K562 (cell line): ENCODE data around the gene RNF115. TPM values are rescaled to one million over a fixed set of nuclear protein-coding genes. Genes with fewer than 3 reads are reported as not detected.

Experiments
- CREBBP ChIP-seq: IDR thresholded peaks from one replicate; pipeline ENCODE4 v1.6.1; 2012; ENCODE audit warnings: low read depth, mild to moderate bottlenecking, control low read depth, inconsistent platforms, low read length
- ELF1 ChIP-seq: fragments of 200-800 bp; sonication (Bioruptor generic); IDR thresholded peaks from 2 replicates; pipeline ENCODE4 v1.6.1; 2016; ENCODE audit warnings: missing genetic modification characterization, missing compliant biosample characterization
- MAFG ChIP-seq: fragments of 450-650 bp; conservative IDR thresholded peaks from 2 replicates; pipeline ENCODE4 v1.6.1; 2016; ENCODE audit warnings: missing genetic modification characterization, missing compliant biosample characterization
- MYC ChIP-seq, 2 experiments: fragments of 250-450 bp in 1 of 2; sonication (Bioruptor Pico) in 1 of 2; IDR thresholded peaks; 2 replicates each; pipeline versions ENCODE4 v1.5.1 to v1.6.1; 2012 to 2021; ENCODE audit warnings: low read depth in 2 of 2, borderline replicate concordance in 1 of 2, improper control_type of control experiment in 1 of 2, low read length in 1 of 2, mild to moderate bottlenecking in 1 of 2, moderate library complexity in 1 of 2
- NFRKB ChIP-seq: fragments of 450-650 bp; IDR thresholded peaks from 2 replicates; pipeline ENCODE4 v1.6.1; 2016; ENCODE audit warnings: low read depth
- PHF8 ChIP-seq: fragments of 200-600 bp; sonication (generic); IDR thresholded peaks from 2 replicates; pipeline ENCODE4 v1.6.1; 2012; ENCODE audit warnings: mixed run types, mild to moderate bottlenecking, inconsistent platforms, low read length, moderate library complexity, borderline replicate concordance
- RAD51 ChIP-seq: fragments of 450-650 bp; IDR thresholded peaks from 2 replicates; pipeline ENCODE4 v1.7.1; 2016; ENCODE audit warnings: low read depth, mild to moderate bottlenecking, borderline replicate concordance
- SAP30 ChIP-seq: fragments of 200-600 bp; sonication (generic); IDR thresholded peaks from 2 replicates; pipeline ENCODE4 v1.6.1; 2012; ENCODE audit warnings: borderline replicate concordance, low read depth, mild to moderate bottlenecking, moderate library complexity, low read length, control low read depth, inconsistent platforms; ENCODE audit not compliant: insufficient read depth, poor library complexity, severe bottlenecking
- SNIP1 ChIP-seq: fragments of 450-650 bp; IDR thresholded peaks from 2 replicates; pipeline ENCODE4 v1.7.1; 2017; ENCODE audit warnings: low read depth, mild to moderate bottlenecking
- SRSF3 ChIP-seq: fragments of 200-400 bp; formaldehyde crosslinking; IDR thresholded peaks from 2 replicates; pipeline ENCODE4 v1.6.1; 2016; ENCODE audit warnings: mild to moderate bottlenecking, low read length, moderate library complexity; ENCODE audit not compliant: insufficient read depth
- ZBTB7A ChIP-seq: IDR thresholded peaks from 2 replicates; pipeline ENCODE4 v1.6.1; 2011; ENCODE audit warnings: low read depth, mild to moderate bottlenecking, low read length, moderate library complexity, borderline replicate concordance; ENCODE audit not compliant: control insufficient read depth
- ZKSCAN1 ChIP-seq: fragments of 150-350 bp; IDR thresholded peaks from 2 replicates; pipeline ENCODE4 v1.6.1; 2016; ENCODE audit warnings: low read depth, low read length
- ZNF124 ChIP-seq: sonication (generic); formaldehyde crosslinking; IDR thresholded peaks from 2 replicates; pipeline ENCODE4 v1.8.1; 2022; ENCODE audit warnings: missing genetic modification reagents
- polyA plus RNA-seq, 8 experiments: library from polyadenylated mRNA; depleted of rRNA in 4 of 8; stranded (reverse) in 5 of 8; unstranded in 3 of 8; fragments of >200 nt; fragmentation: Nextera tagmentation in 2 of 8; fragmentation: Illumina TruSeq in 1 of 8; extraction: Ambion mirVana in 2 of 8; extraction: Trizol in 1 of 8; gene quantifications; 2 replicates each; pipeline versions ENCODE4 v1.2.1 to v1.2.3, GENCODE V29; 2011 to 2014; ENCODE audit warnings: inconsistent platforms in 1 of 8, missing spikeins in 1 of 8
- total RNA-seq, 7 experiments: library from RNA; depleted of rRNA in 6 of 7; stranded (reverse); fragments of >200 nt in 6 of 7; fragmentation: Illumina TruSeq in 2 of 7; extraction: Trizol in 2 of 7; gene quantifications; 2 replicates each; pipeline versions ENCODE4 v1.2.1 to v1.2.3, GENCODE V29; 2011 to 2021; ENCODE audit warnings: low replicate concordance in 1 of 7
- TF ChIP-seq, protein P1 (sequence below): fragments of 450-650 bp; formaldehyde crosslinking; IDR thresholded peaks from 2 replicates; pipeline ENCODE4 v1.4.0; 2022; ENCODE audit warnings: mild to moderate bottlenecking, moderate library complexity
- TF ChIP-seq, protein P2 (sequence below): sonication (generic); formaldehyde crosslinking; IDR thresholded peaks from 2 replicates; pipeline ENCODE4 v1.8.1; 2022; ENCODE audit warnings: missing genetic modification reagents
- TF ChIP-seq, protein P3 (sequence below): fragments of 150-350 bp; conservative IDR thresholded peaks from 2 replicates; pipeline ENCODE4 v1.6.1; 2014; ENCODE audit warnings: low read length

RNF115 gene
- total and polyA plus RNA-seq, 9 of the 15 experiments (the other 6 are each of a cell fraction or from before 2014, with no cell fraction given): 1.9 to 14.3 (median 9.5) TPM

DNA sequence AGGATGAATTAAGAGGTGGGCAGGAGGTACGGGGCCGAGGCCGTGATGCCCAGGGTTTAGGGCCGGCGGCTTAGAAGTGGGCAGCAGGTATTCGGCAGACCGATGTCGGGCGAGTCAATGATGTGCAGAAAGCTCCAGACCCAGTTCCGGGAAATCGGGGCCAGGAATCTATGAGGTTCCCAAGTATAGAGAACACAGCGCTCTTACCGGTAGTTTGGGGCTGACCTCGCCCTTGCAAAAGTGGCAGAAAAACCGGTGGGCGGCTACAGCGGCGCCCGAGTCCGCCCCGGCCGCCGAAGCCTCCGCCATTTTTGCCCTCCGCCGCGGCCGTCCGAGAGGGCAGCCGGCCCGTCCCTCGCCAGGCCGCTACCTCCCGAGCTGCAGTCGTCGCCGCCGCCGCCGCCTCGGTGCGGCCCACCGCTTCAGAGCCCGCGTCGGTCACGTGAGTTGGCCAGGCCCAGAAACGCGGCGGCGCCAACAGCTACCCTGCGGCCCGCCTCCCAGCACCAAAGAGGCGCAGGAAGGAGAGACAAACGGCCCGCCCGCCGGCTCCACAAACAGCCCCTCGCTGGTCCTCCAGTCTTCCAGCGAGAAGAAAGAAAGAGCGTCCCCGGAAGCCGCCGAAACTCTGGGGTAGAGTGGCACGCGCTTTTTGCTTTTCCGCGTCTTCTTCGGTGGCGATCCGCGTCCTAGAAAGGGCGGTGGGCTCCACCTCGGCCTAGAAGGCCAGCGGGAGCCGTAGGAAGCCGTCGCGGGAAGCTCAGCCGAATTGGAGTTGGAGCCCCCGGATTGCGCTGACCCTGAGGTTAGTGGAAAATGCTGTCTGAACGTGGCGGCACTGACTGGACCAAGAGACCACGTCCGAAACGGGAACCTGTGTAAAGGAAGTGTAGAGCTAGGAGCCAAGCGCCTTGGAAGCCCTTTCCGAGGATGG, at the start of gene RNF115, which contains the start of gene POLR3C (continued):
- peak; percentile 96 for TF ChIP-seq MYC (IDR thresholded peaks at IDR 0.05; ENCODE audit: low read depth, low read length)
- peak; percentile 84; the same call in 1 of the 2 replicates for TF ChIP-seq MYC (CRISPR knock-in tag; IDR thresholded peaks at IDR 0.05; ENCODE audit: borderline replicate concordance, low read depth)
- peak; percentile 77 for TF ChIP-seq ELF1 (tag)
- TF ChIP-seq, protein P1, sequence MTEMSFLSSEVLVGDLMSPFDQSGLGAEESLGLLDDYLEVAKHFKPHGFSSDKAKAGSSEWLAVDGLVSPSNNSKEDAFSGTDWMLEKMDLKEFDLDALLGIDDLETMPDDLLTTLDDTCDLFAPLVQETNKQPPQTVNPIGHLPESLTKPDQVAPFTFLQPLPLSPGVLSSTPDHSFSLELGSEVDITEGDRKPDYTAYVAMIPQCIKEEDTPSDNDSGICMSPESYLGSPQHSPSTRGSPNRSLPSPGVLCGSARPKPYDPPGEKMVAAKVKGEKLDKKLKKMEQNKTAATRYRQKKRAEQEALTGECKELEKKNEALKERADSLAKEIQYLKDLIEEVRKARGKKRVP: no peak
- no peak for TF ChIP-seq SRSF3
- TF ChIP-seq SNIP1: peak; percentile 87
- TF ChIP-seq SAP30: peak; percentile 77
- TF ChIP-seq PHF8: peak; percentile 88
- TF ChIP-seq, protein P2, sequence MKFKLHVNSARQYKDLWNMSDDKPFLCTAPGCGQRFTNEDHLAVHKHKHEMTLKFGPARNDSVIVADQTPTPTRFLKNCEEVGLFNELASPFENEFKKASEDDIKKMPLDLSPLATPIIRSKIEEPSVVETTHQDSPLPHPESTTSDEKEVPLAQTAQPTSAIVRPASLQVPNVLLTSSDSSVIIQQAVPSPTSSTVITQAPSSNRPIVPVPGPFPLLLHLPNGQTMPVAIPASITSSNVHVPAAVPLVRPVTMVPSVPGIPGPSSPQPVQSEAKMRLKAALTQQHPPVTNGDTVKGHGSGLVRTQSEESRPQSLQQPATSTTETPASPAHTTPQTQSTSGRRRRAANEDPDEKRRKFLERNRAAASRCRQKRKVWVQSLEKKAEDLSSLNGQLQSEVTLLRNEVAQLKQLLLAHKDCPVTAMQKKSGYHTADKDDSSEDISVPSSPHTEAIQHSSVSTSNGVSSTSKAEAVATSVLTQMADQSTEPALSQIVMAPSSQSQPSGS: no peak
- TF ChIP-seq ZBTB7A: no peak
- TF ChIP-seq RAD51: peak; percentile 80
- no peak for TF ChIP-seq MAFG
- peak; percentile 43; the same call in 1 of the 2 replicates for TF ChIP-seq ZKSCAN1
- TF ChIP-seq ZNF124 (CRISPR knock-in tag): no peak
- TF ChIP-seq, protein P3, sequence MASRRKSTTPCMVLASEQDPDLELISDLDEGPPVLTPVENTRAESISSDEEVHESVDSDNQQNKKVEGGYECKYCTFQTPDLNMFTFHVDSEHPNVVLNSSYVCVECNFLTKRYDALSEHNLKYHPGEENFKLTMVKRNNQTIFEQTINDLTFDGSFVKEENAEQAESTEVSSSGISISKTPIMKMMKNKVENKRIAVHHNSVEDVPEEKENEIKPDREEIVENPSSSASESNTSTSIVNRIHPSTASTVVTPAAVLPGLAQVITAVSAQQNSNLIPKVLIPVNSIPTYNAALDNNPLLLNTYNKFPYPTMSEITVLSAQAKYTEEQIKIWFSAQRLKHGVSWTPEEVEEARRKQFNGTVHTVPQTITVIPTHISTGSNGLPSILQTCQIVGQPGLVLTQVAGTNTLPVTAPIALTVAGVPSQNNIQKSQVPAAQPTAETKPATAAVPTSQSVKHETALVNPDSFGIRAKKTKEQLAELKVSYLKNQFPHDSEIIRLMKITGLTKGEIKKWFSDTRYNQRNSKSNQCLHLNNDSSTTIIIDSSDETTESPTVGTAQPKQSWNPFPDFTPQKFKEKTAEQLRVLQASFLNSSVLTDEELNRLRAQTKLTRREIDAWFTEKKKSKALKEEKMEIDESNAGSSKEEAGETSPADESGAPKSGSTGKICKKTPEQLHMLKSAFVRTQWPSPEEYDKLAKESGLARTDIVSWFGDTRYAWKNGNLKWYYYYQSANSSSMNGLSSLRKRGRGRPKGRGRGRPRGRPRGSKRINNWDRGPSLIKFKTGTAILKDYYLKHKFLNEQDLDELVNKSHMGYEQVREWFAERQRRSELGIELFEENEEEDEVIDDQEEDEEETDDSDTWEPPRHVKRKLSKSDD: no peak
- peak; percentile 86 for TF ChIP-seq NFRKB
- TF ChIP-seq CREBBP: no peak
